ENCODE measurements around the gene FOXA2.

- TF ChIP-seq CTCF (IDR thresholded peaks at IDR 0.05; ENCODE audit: poor library complexity, severe bottlenecking) = no peak
- no peak for TF ChIP-seq POLR2AphosphoS5 (IDR thresholded peaks at IDR 0.05)
- TF ChIP-seq REST (IDR thresholded peaks at IDR 0.05; ENCODE audit: borderline replicate concordance) = no peak
- no peak for TF ChIP-seq TAF1 (IDR thresholded peaks at IDR 0.05; ENCODE audit: low read depth)
- no peak for TF ChIP-seq EZH2 (IDR thresholded peaks at IDR 0.05; ENCODE audit: borderline replicate concordance, insufficient read depth, low read length, poor library complexity, severe bottlenecking)
- no peak for TF ChIP-seq RAD21 (conservative IDR thresholded peaks at IDR 0.05)
- no peak for TF ChIP-seq EP300 (conservative IDR thresholded peaks at IDR 0.05; ENCODE audit: poor library complexity, severe bottlenecking)
- TF ChIP-seq SMC3 (conservative IDR thresholded peaks at IDR 0.05; ENCODE audit: poor library complexity) = no peak
- no peak for TF ChIP-seq MXI1 (conservative IDR thresholded peaks at IDR 0.05; ENCODE audit: poor library complexity, severe bottlenecking)
Observed at GRCh38 chr20:22535483-22535882, 48.9 kb downstream of the FOXA2 start.
